ENCODE results near the gene UHRF2.

DNA sequence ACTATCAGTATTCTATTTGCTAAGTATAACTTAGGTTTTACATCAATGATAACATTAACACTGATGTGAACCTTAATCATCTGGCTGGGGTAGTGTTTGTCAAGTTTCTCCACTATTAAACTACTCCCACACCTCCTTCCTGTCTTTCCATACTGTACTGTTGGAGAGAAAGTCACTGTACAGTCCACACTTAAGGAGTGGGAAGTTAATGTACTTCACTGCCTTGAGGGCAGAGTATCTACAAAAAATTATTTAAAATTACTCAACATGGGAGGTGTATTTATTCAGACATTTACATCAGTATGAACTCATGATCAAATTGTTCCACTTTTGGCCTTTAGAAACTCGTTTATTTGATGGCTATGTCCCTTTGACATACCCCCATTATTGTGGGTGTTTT lies 11.9 kb downstream of the UHRF2 start:
- no peak for TF ChIP-seq SPI1 (IDR thresholded peaks at IDR 0.05; ENCODE audit: low read depth, low read length)
- no peak for TF ChIP-seq TAF1 (IDR thresholded peaks at IDR 0.05; ENCODE audit: low read depth, low read length)
- TF ChIP-seq POLR2AphosphoS5 (IDR thresholded peaks at IDR 0.05; ENCODE audit: low read depth, low read length), result no peak
